Liver (tissue), 9 donors: ENCODE results near the gene BRSK2. TPM values are rescaled to one million over a fixed set of nuclear protein-coding genes. Genes with fewer than 3 reads are reported as not detected.

Experiments
- DNase-seq: peaks from one replicate; pipeline ENCODE4 v3.0.0-alpha.2; 2017; ENCODE audit warnings: low spot score
- H3K27ac ChIP-seq, 2 donors: one replicate each; pipeline ENCODE4 v1.7.0; 2013; ENCODE audit warnings: inconsistent platforms in 2 of 2, low read length in 2 of 2, control low read depth in 1 of 2, low read depth in 1 of 2, mild to moderate bottlenecking in 1 of 2
- H3K27me3 ChIP-seq, 4 donors: one replicate each; pipeline versions ENCODE4 v1.6.1 to v1.7.0; 2013; ENCODE audit warnings: low read length in 3 of 4, inconsistent platforms in 1 of 4, mild to moderate bottlenecking in 1 of 4, moderate library complexity in 1 of 4; ENCODE audit not compliant: control insufficient read depth in 4 of 4, insufficient read depth in 4 of 4
- H3K36me3 ChIP-seq, 4 donors: one replicate each; pipeline versions ENCODE4 v1.6.1 to v1.7.0; 2013; ENCODE audit warnings: low read length in 3 of 4, mild to moderate bottlenecking in 3 of 4, low read depth in 1 of 4, moderate library complexity in 1 of 4; ENCODE audit not compliant: control insufficient read depth in 4 of 4, insufficient read depth in 3 of 4
- H3K4me1 ChIP-seq, 4 donors: one replicate each; pipeline versions ENCODE4 v1.6.1 to v1.7.0; 2013; ENCODE audit warnings: low read length in 3 of 4, mild to moderate bottlenecking in 3 of 4, moderate library complexity in 1 of 4; ENCODE audit not compliant: control insufficient read depth in 4 of 4, insufficient read depth in 4 of 4
- H3K4me3 ChIP-seq, 3 donors: one replicate each; pipeline versions ENCODE4 v1.6.1 to v1.7.0; 2013; ENCODE audit warnings: low read length in 3 of 3, control low read depth in 1 of 3, low read depth in 1 of 3, mild to moderate bottlenecking in 1 of 3
- H3K9ac ChIP-seq, 2 donors: one replicate each; pipeline ENCODE4 v1.7.0; 2013; ENCODE audit warnings: low read length in 2 of 2, mild to moderate bottlenecking in 2 of 2, moderate library complexity in 2 of 2, control low read depth in 1 of 2, low read depth in 1 of 2
- H3K9me3 ChIP-seq, 4 donors: one replicate each; pipeline versions ENCODE4 v1.6.1 to v1.7.0; 2013; ENCODE audit warnings: low read length in 3 of 4; ENCODE audit not compliant: control insufficient read depth in 4 of 4
- EGR1 ChIP-seq, 2 donors: IDR thresholded peaks; 2 replicates each; pipeline ENCODE4 v1.6.1; 2016 to 2018; ENCODE audit warnings: antibody characterized with exemption in 2 of 2, low read depth in 2 of 2
- FOXA1 ChIP-seq: IDR thresholded peaks from 2 replicates; pipeline ENCODE4 v1.6.1; 2016; ENCODE audit warnings: antibody characterized with exemption
- FOXA2 ChIP-seq: IDR thresholded peaks from 2 replicates; pipeline ENCODE4 v1.6.1; 2016; ENCODE audit warnings: antibody characterized with exemption
- GABPA ChIP-seq, 2 donors: IDR thresholded peaks in 1 of 2; conservative IDR thresholded peaks in 1 of 2; 2 replicates each; pipeline ENCODE4 v1.6.1; 2016; ENCODE audit warnings: antibody characterized with exemption in 2 of 2, mild to moderate bottlenecking in 1 of 2, moderate library complexity in 1 of 2
- HNF4A ChIP-seq, 2 donors: conservative IDR thresholded peaks; 2 replicates each; pipeline ENCODE4 v1.6.1; 2016; ENCODE audit warnings: antibody characterized with exemption in 2 of 2, mild to moderate bottlenecking in 2 of 2
- HNF4G ChIP-seq: IDR thresholded peaks from 2 replicates; pipeline ENCODE4 v1.6.1; 2016; ENCODE audit warnings: antibody characterized with exemption
- JUND ChIP-seq, 2 donors: IDR thresholded peaks; 2 replicates each; pipeline ENCODE4 v1.6.1; 2016; ENCODE audit warnings: antibody characterized with exemption in 2 of 2
- NR2F2 ChIP-seq: IDR thresholded peaks from 2 replicates; pipeline ENCODE4 v1.6.1; 2016; ENCODE audit warnings: antibody characterized with exemption
- RAD21 ChIP-seq, 2 donors: IDR thresholded peaks; 2 replicates each; pipeline ENCODE4 v1.6.1; 2016; ENCODE audit warnings: antibody characterized with exemption in 2 of 2, mild to moderate bottlenecking in 2 of 2
- RXRA ChIP-seq, 2 donors: IDR thresholded peaks; 2 replicates each; pipeline ENCODE4 v1.6.1; 2017 to 2018; ENCODE audit warnings: antibody characterized with exemption in 2 of 2, mild to moderate bottlenecking in 1 of 2
- SP1 ChIP-seq: IDR thresholded peaks from 2 replicates; pipeline ENCODE4 v1.6.1; 2018; ENCODE audit warnings: antibody characterized with exemption, mild to moderate bottlenecking
- TAF1 ChIP-seq: conservative IDR thresholded peaks from 2 replicates; pipeline ENCODE4 v1.6.1; 2016; ENCODE audit warnings: antibody characterized with exemption, mild to moderate bottlenecking
- YY1 ChIP-seq: IDR thresholded peaks from 2 replicates; pipeline ENCODE4 v1.6.1; 2016; ENCODE audit warnings: antibody characterized with exemption, mild to moderate bottlenecking
- WGBS: extraction: QIAGEN DNeasy Blood & Tissue Kit; methylation state at CpG from one replicate; pipeline ENCODE4 v1.1.7; 2013; 5-methylcytosine and 5-hydroxymethylcytosine counted together
- polyA plus RNA-seq, 2 donors: library from polyadenylated mRNA; stranded (reverse) in 1 of 2; unstranded in 1 of 2; fragments of 200-250 nt in 1 of 2; fragments of >200 nt in 1 of 2; fragmentation: Nextera tagmentation in 1 of 2; extraction: Ambion mirVana in 1 of 2; gene quantifications; one replicate each; pipeline versions ENCODE4 v1.2.1 to v1.2.3, GENCODE V29; 2013 to 2015
- total RNA-seq, 2 donors: library from RNA; depleted of rRNA; stranded (reverse); fragments of >200 nt; gene quantifications; one replicate each; pipeline ENCODE4 v1.2.3, GENCODE V29; 2014
- TF ChIP-seq, protein P1 (sequence below): fragments of 150-350 bp; IDR thresholded peaks from 2 replicates; pipeline ENCODE4 v1.5.1; 2017; ENCODE audit warnings: improper control_type of control experiment, low read depth, low read length; ENCODE audit not compliant: missing input control
- TF ChIP-seq, protein P2 (sequence below): IDR thresholded peaks from 2 replicates; pipeline ENCODE4 v1.6.1; 2016; ENCODE audit warnings: antibody characterized with exemption
- TF ChIP-seq, protein P3 (sequence below): IDR thresholded peaks from 2 replicates; pipeline ENCODE4 v1.6.1; 2016; ENCODE audit warnings: antibody characterized with exemption
- TF ChIP-seq, protein P4 (sequence below): IDR thresholded peaks from 2 replicates; pipeline ENCODE4 v1.6.1; 2016; ENCODE audit warnings: antibody characterized with exemption
- TF ChIP-seq, protein P5 (sequence below): IDR thresholded peaks from 2 replicates; pipeline ENCODE4 v1.6.1; 2016; ENCODE audit warnings: antibody characterized with exemption, mild to moderate bottlenecking
- donor health status: healthy.
- donor health status: healthy.
- donor health status: healthy.
- donor health status: healthy.
- donor health status: healthy.

Gene BRSK2
- total and polyA plus RNA-seq, 4 donors, result 0.05 to 0.17 TPM; not detected in 2

DNA sequence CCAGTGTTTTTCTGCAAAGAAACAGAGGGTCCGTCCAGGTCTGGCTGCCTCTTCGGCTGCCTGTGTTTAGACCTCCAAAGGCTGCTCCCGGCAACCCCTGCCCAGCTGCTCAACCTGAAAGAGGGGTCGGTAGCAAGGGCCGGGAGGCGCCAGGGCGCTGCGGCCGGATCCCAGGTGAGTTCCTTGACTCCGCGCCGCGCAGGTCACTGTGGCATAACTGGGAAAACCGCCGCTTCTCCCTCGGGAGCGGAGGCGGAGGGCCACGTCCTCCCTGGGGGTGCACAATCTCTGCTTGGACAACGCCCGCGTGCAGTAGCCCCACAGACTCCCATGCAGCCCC lies 1.0 kb upstream of the BRSK2 start:
- no peaks in the 10 kb centered on the region for H3K36me3 ChIP-seq
- TF ChIP-seq, protein P1, sequence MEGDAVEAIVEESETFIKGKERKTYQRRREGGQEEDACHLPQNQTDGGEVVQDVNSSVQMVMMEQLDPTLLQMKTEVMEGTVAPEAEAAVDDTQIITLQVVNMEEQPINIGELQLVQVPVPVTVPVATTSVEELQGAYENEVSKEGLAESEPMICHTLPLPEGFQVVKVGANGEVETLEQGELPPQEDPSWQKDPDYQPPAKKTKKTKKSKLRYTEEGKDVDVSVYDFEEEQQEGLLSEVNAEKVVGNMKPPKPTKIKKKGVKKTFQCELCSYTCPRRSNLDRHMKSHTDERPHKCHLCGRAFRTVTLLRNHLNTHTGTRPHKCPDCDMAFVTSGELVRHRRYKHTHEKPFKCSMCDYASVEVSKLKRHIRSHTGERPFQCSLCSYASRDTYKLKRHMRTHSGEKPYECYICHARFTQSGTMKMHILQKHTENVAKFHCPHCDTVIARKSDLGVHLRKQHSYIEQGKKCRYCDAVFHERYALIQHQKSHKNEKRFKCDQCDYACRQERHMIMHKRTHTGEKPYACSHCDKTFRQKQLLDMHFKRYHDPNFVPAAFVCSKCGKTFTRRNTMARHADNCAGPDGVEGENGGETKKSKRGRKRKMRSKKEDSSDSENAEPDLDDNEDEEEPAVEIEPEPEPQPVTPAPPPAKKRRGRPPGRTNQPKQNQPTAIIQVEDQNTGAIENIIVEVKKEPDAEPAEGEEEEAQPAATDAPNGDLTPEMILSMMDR, result no peak
- TF ChIP-seq, protein P2, sequence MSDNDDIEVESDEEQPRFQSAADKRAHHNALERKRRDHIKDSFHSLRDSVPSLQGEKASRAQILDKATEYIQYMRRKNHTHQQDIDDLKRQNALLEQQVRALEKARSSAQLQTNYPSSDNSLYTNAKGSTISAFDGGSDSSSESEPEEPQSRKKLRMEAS, result no peak
- TF ChIP-seq, protein P3, sequence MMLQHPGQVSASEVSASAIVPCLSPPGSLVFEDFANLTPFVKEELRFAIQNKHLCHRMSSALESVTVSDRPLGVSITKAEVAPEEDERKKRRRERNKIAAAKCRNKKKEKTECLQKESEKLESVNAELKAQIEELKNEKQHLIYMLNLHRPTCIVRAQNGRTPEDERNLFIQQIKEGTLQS, result no peak
- TF ChIP-seq YY1, result no peak
- TF ChIP-seq, protein P4, sequence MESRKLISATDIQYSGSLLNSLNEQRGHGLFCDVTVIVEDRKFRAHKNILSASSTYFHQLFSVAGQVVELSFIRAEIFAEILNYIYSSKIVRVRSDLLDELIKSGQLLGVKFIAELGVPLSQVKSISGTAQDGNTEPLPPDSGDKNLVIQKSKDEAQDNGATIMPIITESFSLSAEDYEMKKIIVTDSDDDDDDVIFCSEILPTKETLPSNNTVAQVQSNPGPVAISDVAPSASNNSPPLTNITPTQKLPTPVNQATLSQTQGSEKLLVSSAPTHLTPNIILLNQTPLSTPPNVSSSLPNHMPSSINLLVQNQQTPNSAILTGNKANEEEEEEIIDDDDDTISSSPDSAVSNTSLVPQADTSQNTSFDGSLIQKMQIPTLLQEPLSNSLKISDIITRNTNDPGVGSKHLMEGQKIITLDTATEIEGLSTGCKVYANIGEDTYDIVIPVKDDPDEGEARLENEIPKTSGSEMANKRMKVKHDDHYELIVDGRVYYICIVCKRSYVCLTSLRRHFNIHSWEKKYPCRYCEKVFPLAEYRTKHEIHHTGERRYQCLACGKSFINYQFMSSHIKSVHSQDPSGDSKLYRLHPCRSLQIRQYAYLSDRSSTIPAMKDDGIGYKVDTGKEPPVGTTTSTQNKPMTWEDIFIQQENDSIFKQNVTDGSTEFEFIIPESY, result no peak
- no peak for TF ChIP-seq GABPA (IDR thresholded peaks at IDR 0.05 in 1 of 2, conservative IDR thresholded peaks at IDR 0.05 in 1 of 2)
- TF ChIP-seq, protein P5, sequence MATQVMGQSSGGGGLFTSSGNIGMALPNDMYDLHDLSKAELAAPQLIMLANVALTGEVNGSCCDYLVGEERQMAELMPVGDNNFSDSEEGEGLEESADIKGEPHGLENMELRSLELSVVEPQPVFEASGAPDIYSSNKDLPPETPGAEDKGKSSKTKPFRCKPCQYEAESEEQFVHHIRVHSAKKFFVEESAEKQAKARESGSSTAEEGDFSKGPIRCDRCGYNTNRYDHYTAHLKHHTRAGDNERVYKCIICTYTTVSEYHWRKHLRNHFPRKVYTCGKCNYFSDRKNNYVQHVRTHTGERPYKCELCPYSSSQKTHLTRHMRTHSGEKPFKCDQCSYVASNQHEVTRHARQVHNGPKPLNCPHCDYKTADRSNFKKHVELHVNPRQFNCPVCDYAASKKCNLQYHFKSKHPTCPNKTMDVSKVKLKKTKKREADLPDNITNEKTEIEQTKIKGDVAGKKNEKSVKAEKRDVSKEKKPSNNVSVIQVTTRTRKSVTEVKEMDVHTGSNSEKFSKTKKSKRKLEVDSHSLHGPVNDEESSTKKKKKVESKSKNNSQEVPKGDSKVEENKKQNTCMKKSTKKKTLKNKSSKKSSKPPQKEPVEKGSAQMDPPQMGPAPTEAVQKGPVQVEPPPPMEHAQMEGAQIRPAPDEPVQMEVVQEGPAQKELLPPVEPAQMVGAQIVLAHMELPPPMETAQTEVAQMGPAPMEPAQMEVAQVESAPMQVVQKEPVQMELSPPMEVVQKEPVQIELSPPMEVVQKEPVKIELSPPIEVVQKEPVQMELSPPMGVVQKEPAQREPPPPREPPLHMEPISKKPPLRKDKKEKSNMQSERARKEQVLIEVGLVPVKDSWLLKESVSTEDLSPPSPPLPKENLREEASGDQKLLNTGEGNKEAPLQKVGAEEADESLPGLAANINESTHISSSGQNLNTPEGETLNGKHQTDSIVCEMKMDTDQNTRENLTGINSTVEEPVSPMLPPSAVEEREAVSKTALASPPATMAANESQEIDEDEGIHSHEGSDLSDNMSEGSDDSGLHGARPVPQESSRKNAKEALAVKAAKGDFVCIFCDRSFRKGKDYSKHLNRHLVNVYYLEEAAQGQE, result no peak
- TF ChIP-seq FOXA2, result no peak
- no peak for TF ChIP-seq RXRA (IDR thresholded peaks at IDR 0.05)
- no peak for TF ChIP-seq NR2F2
- no peak for TF ChIP-seq JUND (IDR thresholded peaks at IDR 0.05)
- TF ChIP-seq TAF1, result no peak
- no peak for TF ChIP-seq HNF4A (conservative IDR thresholded peaks at IDR 0.05)
- TF ChIP-seq FOXA1, result no peak
- TF ChIP-seq SP1, result no peak
- TF ChIP-seq EGR1 (IDR thresholded peaks at IDR 0.05; ENCODE audit: low read depth in 2 of 2), result no peak
- TF ChIP-seq RAD21 (IDR thresholded peaks at IDR 0.05), result no peak
- TF ChIP-seq HNF4G, result no peak
- H3K9ac ChIP-seq, result no peak overlapping the region
- no peak overlapping the region for H3K27ac ChIP-seq
- WGBS, result 15% methylated on average over 22 of the region's 22 CpGs
- DNase-seq, result no peak
- H3K4me1 ChIP-seq, result peaks cover 0 to 11% (median 6%) of the 10 kb centered on the region in 4 donors
- H3K4me3 ChIP-seq, result peak overlapping the region in 1 of 3 donors; percentile 47
- no peaks in the 10 kb centered on the region for H3K9me3 ChIP-seq
- peaks cover 0 to 4% (median 1%) of the 10 kb centered on the region in 4 donors for H3K27me3 ChIP-seq
